Liver (tissue), 3 donors: ENCODE measurements around the gene TMEM184A.

ENCODE experiments used
- EGR1 ChIP-seq, 2 donors: IDR thresholded peaks; 2 replicates each; pipeline ENCODE4 v1.6.1; 2016 to 2018; ENCODE audit warnings: antibody characterized with exemption in 2 of 2, low read depth in 2 of 2
- GABPA ChIP-seq, 2 donors: IDR thresholded peaks in 1 of 2; conservative IDR thresholded peaks in 1 of 2; 2 replicates each; pipeline ENCODE4 v1.6.1; 2016; ENCODE audit warnings: antibody characterized with exemption in 2 of 2, mild to moderate bottlenecking in 1 of 2, moderate library complexity in 1 of 2
- NR2F2 ChIP-seq: IDR thresholded peaks from 2 replicates; pipeline ENCODE4 v1.6.1; 2016; ENCODE audit warnings: antibody characterized with exemption
- RAD21 ChIP-seq, 2 donors: IDR thresholded peaks; 2 replicates each; pipeline ENCODE4 v1.6.1; 2016; ENCODE audit warnings: antibody characterized with exemption in 2 of 2, mild to moderate bottlenecking in 2 of 2
- TF ChIP-seq, protein P1 (sequence below): fragments of 150-350 bp; IDR thresholded peaks from 2 replicates; pipeline ENCODE4 v1.5.1; 2017; ENCODE audit warnings: improper control_type of control experiment, low read depth, low read length; ENCODE audit not compliant: missing input control
- TF ChIP-seq, protein P2 (sequence below): IDR thresholded peaks from 2 replicates; pipeline ENCODE4 v1.6.1; 2016; ENCODE audit warnings: antibody characterized with exemption
- donor health status: healthy.
- donor health status: healthy.

DNA sequence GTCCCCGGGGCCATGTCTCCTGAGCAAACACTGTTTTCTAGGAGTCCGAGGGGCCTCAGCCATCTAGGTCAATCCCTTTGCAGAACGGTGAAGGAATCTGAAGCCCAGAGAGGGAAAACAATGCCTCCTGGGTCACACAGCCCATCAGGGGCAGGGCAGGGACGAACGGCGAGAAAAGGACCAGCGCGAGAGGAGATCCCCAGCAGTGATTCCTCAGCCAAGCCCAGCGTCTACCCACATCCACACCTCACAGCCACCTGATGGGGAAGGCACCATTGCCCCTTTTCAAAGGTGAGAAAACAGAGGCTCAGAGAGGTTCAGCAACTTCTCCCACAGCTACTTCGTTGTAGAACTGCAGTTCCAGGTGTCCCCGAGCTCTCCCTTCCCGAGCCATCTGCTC is 31.7 kb upstream of the TMEM184A start:
- no peak for TF ChIP-seq EGR1 (IDR thresholded peaks at IDR 0.05; ENCODE audit: low read depth in 2 of 2)
- TF ChIP-seq, protein P1, sequence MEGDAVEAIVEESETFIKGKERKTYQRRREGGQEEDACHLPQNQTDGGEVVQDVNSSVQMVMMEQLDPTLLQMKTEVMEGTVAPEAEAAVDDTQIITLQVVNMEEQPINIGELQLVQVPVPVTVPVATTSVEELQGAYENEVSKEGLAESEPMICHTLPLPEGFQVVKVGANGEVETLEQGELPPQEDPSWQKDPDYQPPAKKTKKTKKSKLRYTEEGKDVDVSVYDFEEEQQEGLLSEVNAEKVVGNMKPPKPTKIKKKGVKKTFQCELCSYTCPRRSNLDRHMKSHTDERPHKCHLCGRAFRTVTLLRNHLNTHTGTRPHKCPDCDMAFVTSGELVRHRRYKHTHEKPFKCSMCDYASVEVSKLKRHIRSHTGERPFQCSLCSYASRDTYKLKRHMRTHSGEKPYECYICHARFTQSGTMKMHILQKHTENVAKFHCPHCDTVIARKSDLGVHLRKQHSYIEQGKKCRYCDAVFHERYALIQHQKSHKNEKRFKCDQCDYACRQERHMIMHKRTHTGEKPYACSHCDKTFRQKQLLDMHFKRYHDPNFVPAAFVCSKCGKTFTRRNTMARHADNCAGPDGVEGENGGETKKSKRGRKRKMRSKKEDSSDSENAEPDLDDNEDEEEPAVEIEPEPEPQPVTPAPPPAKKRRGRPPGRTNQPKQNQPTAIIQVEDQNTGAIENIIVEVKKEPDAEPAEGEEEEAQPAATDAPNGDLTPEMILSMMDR = no peak
- TF ChIP-seq GABPA (IDR thresholded peaks at IDR 0.05 in 1 of 2, conservative IDR thresholded peaks at IDR 0.05 in 1 of 2) = no peak
- TF ChIP-seq, protein P2, sequence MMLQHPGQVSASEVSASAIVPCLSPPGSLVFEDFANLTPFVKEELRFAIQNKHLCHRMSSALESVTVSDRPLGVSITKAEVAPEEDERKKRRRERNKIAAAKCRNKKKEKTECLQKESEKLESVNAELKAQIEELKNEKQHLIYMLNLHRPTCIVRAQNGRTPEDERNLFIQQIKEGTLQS = no peak
- TF ChIP-seq NR2F2 = no peak
- TF ChIP-seq RAD21 (IDR thresholded peaks at IDR 0.05) = no peak
